SK-N-SH treated with all-trans-retinoic acid at 6 μM for 48 hours (cell line): ENCODE data around the gene DHTKD1.

Experiments used
- CSDC2 ChIP-seq: fragments of 250-450 bp; sonication (Bioruptor Pico); IDR thresholded peaks from 2 replicates; pipeline ENCODE4 v1.5.0; 2020; ENCODE audit warnings: mild to moderate bottlenecking, moderate library complexity
- GLIS3 ChIP-seq: fragments of 250-450 bp; sonication (Bioruptor Pico); IDR thresholded peaks from 2 replicates; pipeline ENCODE4 v1.5.0; 2020; ENCODE audit warnings: mild to moderate bottlenecking, moderate library complexity
- ISL1 ChIP-seq: fragments of 250-450 bp; sonication (Bioruptor Pico); IDR thresholded peaks from 2 replicates; pipeline ENCODE4 v2.1.2; 2022; ENCODE audit warnings: mild to moderate bottlenecking, moderate library complexity
- RARB ChIP-seq: fragments of 250-450 bp; sonication (Bioruptor Pico); IDR thresholded peaks from 2 replicates; pipeline ENCODE4 v1.8.0; 2021; ENCODE audit warnings: mild to moderate bottlenecking, moderate library complexity
- SNAI2 ChIP-seq: fragments of 250-450 bp; sonication (Bioruptor Pico); IDR thresholded peaks from 2 replicates; pipeline ENCODE4 v1.5.0; 2020; ENCODE audit warnings: mild to moderate bottlenecking, moderate library complexity
- TCF4 ChIP-seq: fragments of 250-450 bp; sonication (Bioruptor Pico); IDR thresholded peaks from 2 replicates; pipeline ENCODE4 v1.8.0; 2021; ENCODE audit warnings: mild to moderate bottlenecking, moderate library complexity, borderline replicate concordance
- ZFP3 ChIP-seq: fragments of 250-450 bp; sonication (Bioruptor Pico); IDR thresholded peaks from 2 replicates; pipeline ENCODE4 v1.5.0; 2020; ENCODE audit warnings: mild to moderate bottlenecking, moderate library complexity
- ZNF565 ChIP-seq: fragments of 450-650 bp; formaldehyde crosslinking; conservative IDR thresholded peaks from 2 replicates; pipeline ENCODE4 v1.5.0; 2020; ENCODE audit warnings: low read depth, mild to moderate bottlenecking, moderate library complexity
- TF ChIP-seq, protein P1 (sequence below): fragments of 250-450 bp; sonication (Bioruptor Pico); IDR thresholded peaks from 2 replicates; pipeline ENCODE4 v1.5.1; 2020; ENCODE audit warnings: low read depth, mild to moderate bottlenecking, moderate library complexity
- TF ChIP-seq, protein P2 (sequence below): fragments of 250-450 bp; sonication (Bioruptor Pico); IDR thresholded peaks from 2 replicates; pipeline ENCODE4 v1.5.0; 2020; ENCODE audit warnings: mild to moderate bottlenecking, moderate library complexity

DNA sequence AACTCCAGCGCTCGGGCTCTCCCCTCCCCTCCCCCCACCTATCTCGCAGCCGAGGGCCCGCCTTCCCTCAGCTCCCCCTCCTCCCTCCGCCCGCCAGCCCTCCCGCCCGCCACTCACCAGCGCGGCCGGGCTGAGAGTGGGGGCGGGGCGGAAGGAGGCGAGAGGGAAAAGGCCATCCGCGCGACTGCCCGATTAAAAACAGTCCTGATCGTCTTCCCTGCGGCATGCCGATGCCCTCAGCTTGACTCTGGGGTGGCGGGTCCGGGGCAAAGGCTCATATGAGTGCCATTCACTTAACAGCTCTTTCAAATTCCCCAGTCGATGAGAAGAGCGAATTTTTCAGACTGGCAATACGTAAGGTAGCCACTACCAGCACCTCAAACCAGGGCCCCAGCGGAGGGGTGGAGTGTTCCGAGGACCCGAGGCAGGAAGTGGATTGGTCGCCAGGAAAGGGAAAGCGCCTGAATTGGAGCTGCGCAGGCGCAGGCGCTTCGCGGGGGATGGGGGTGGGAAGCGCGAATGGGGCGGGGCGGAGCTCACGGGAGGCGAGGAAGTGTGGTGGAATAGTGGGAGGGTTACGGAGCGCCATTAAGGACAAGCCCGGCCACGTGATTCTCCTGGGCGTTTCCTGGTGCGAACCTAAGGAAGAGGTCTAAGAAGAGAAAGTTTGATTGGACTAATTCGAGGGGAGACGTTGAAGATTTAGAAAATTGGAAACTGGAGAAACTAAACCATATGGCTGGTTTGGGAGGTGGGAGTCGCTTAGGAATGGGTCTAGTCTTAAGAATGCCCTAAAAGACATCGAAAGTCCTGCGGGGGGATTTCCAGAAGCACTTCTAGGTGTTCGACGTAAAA lies 25.7 kb upstream of the DHTKD1 start, which contains the start of gene UPF2:
- TF ChIP-seq RARB (CRISPR knock-in tag), result no peak
- TF ChIP-seq, protein P1, sequence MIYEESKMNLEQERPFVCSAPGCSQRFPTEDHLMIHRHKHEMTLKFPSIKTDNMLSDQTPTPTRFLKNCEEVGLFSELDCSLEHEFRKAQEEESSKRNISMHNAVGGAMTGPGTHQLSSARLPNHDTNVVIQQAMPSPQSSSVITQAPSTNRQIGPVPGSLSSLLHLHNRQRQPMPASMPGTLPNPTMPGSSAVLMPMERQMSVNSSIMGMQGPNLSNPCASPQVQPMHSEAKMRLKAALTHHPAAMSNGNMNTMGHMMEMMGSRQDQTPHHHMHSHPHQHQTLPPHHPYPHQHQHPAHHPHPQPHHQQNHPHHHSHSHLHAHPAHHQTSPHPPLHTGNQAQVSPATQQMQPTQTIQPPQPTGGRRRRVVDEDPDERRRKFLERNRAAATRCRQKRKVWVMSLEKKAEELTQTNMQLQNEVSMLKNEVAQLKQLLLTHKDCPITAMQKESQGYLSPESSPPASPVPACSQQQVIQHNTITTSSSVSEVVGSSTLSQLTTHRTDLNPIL (CRISPR knock-in tag), result no peak
- no peak for TF ChIP-seq ZNF565 (CRISPR knock-in tag)
- no peak for TF ChIP-seq TCF4 (CRISPR knock-in tag)
- 0 out of 2 replicates have a peak, but pooled peaks have one; percentile 25 for TF ChIP-seq CSDC2 (CRISPR knock-in tag)
- TF ChIP-seq GLIS3 (CRISPR knock-in tag), result no peak
- TF ChIP-seq, protein P2, sequence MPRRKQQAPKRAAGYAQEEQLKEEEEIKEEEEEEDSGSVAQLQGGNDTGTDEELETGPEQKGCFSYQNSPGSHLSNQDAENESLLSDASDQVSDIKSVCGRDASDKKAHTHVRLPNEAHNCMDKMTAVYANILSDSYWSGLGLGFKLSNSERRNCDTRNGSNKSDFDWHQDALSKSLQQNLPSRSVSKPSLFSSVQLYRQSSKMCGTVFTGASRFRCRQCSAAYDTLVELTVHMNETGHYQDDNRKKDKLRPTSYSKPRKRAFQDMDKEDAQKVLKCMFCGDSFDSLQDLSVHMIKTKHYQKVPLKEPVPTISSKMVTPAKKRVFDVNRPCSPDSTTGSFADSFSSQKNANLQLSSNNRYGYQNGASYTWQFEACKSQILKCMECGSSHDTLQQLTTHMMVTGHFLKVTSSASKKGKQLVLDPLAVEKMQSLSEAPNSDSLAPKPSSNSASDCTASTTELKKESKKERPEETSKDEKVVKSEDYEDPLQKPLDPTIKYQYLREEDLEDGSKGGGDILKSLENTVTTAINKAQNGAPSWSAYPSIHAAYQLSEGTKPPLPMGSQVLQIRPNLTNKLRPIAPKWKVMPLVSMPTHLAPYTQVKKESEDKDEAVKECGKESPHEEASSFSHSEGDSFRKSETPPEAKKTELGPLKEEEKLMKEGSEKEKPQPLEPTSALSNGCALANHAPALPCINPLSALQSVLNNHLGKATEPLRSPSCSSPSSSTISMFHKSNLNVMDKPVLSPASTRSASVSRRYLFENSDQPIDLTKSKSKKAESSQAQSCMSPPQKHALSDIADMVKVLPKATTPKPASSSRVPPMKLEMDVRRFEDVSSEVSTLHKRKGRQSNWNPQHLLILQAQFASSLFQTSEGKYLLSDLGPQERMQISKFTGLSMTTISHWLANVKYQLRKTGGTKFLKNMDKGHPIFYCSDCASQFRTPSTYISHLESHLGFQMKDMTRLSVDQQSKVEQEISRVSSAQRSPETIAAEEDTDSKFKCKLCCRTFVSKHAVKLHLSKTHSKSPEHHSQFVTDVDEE (CRISPR knock-in tag), result no peak
- TF ChIP-seq ISL1 (CRISPR knock-in tag), result no peak
- TF ChIP-seq SNAI2, result no peak
- no peak for TF ChIP-seq ZFP3
